Neural cell (in vitro differentiated cells): Measurements from ENCODE around the gene REC114. TPM values are rescaled to one million over a fixed set of nuclear protein-coding genes. Genes with fewer than 3 reads are reported as not detected.

Experiments used
- H2AFZ ChIP-seq: fragments of 200-600, 300-800 bp; sonication (generic), shearing (Covaris generic); 2 replicates; pipeline ENCODE4 v1.6.0; 2014; ENCODE audit warnings: low read depth, mild to moderate bottlenecking, antibody characterized with exemption, low read length, moderate library complexity
- H3F3A ChIP-seq: fragments of 200-600 bp; shearing (Covaris generic); 2 replicates; pipeline ENCODE4 v1.6.1; 2016; ENCODE audit warnings: mild to moderate bottlenecking, moderate library complexity, mixed read lengths, antibody characterized with exemption, low read length; ENCODE audit not compliant: insufficient read depth, poor library complexity, severe bottlenecking
- H3K27ac ChIP-seq: fragments of 200-600, 300-800 bp; sonication (generic), shearing (Covaris generic); 2 replicates; pipeline ENCODE4 v1.5.1; 2014; ENCODE audit warnings: mild to moderate bottlenecking, low read length, moderate library complexity
- H3K27me3 ChIP-seq: fragments of 300-800, 200-600 bp; sonication (generic), shearing (Covaris generic); 2 replicates; pipeline ENCODE4 v1.6.0; 2014; ENCODE audit warnings: mild to moderate bottlenecking, low read depth, low read length, moderate library complexity; ENCODE audit not compliant: insufficient read depth
- H3K36me3 ChIP-seq: fragments of 300-800, 200-600 bp; sonication (generic), shearing (Covaris generic); 2 replicates; pipeline ENCODE4 v1.5.1; 2014; ENCODE audit warnings: mild to moderate bottlenecking, antibody characterized with exemption, low read length, moderate library complexity; ENCODE audit not compliant: insufficient read depth
- H3K4me2 ChIP-seq: fragments of 300-800, 200-600 bp; sonication (generic), shearing (Covaris generic); 2 replicates; pipeline ENCODE4 v1.6.0; 2014; ENCODE audit warnings: mild to moderate bottlenecking, low read length
- H3K4me3 ChIP-seq: fragments of 300-800, 200-600 bp; sonication (generic), shearing (Covaris generic); 2 replicates; pipeline ENCODE4 v1.5.1; 2014; ENCODE audit warnings: mild to moderate bottlenecking, low read length, moderate library complexity
- H3K79me2 ChIP-seq: fragments of 200-600 bp; shearing (Covaris generic); replicated peaks from 2 replicates; pipeline ENCODE4 v1.6.0; 2014; ENCODE audit warnings: mild to moderate bottlenecking, low read length, moderate library complexity; ENCODE audit not compliant: insufficient read depth
- H3K9ac ChIP-seq: fragments of 300-800, 200-600 bp; sonication (generic), shearing (Covaris generic); 2 replicates; pipeline ENCODE4 v1.6.1; 2016; ENCODE audit warnings: mild to moderate bottlenecking, low read length, mixed read lengths
- H3K9me2 ChIP-seq: fragments of 200-600 bp; shearing (Covaris generic); 2 replicates; pipeline ENCODE4 v1.6.1; 2016; ENCODE audit warnings: mild to moderate bottlenecking, low read length, mixed read lengths; ENCODE audit not compliant: insufficient read depth
- H3K9me3 ChIP-seq: fragments of 200-600, 300-800 bp; sonication (generic), shearing (Covaris generic); 2 replicates; pipeline ENCODE4 v1.6.1; 2016; ENCODE audit warnings: mild to moderate bottlenecking, mixed run types, low read length, moderate library complexity, mixed read lengths
- H4K20me1 ChIP-seq: fragments of 200-600 bp; shearing (Covaris generic); 2 replicates; pipeline ENCODE4 v1.6.1; 2016; ENCODE audit warnings: mild to moderate bottlenecking, mixed run types; ENCODE audit not compliant: insufficient read depth
- CTCF ChIP-seq: fragments of 450-650 bp; IDR thresholded peaks from 2 replicates; pipeline ENCODE4 v1.5.1; 2014; ENCODE audit warnings: antibody characterized with exemption, mild to moderate bottlenecking, moderate library complexity; ENCODE audit not compliant: poor library complexity, severe bottlenecking
- EP300 ChIP-seq: fragments of 450-650 bp; conservative IDR thresholded peaks from 2 replicates; pipeline ENCODE4 v1.6.1; 2014; ENCODE audit warnings: antibody characterized with exemption, mild to moderate bottlenecking, moderate library complexity; ENCODE audit not compliant: poor library complexity, severe bottlenecking
- EZH2 ChIP-seq: fragments of 200-600, 300-800 bp; shearing (Covaris generic), sonication (generic); IDR thresholded peaks from 2 replicates; pipeline ENCODE4 v1.6.1; 2014; ENCODE audit warnings: antibody characterized with exemption, low read length, borderline replicate concordance, mild to moderate bottlenecking; ENCODE audit not compliant: insufficient read depth, poor library complexity, severe bottlenecking
- MXI1 ChIP-seq: fragments of 450-650 bp; conservative IDR thresholded peaks from 2 replicates; pipeline ENCODE4 v1.6.1; 2014; ENCODE audit warnings: antibody characterized with exemption, mild to moderate bottlenecking; ENCODE audit not compliant: poor library complexity, severe bottlenecking
- POLR2AphosphoS5 ChIP-seq: IDR thresholded peaks from 2 replicates; pipeline ENCODE4 v1.6.1; 2012
- RAD21 ChIP-seq: fragments of 450-650 bp; conservative IDR thresholded peaks from 2 replicates; pipeline ENCODE4 v1.6.1; 2014; ENCODE audit warnings: antibody characterized with exemption, mild to moderate bottlenecking, moderate library complexity
- SMC3 ChIP-seq: fragments of 450-650 bp; conservative IDR thresholded peaks from 2 replicates; pipeline ENCODE4 v1.6.1; 2014; ENCODE audit warnings: antibody characterized with exemption, mild to moderate bottlenecking, moderate library complexity; ENCODE audit not compliant: poor library complexity
- TAF1 ChIP-seq: IDR thresholded peaks from 2 replicates; pipeline ENCODE4 v1.6.1; 2012; ENCODE audit warnings: low read depth
- polyA plus RNA-seq: library from polyadenylated mRNA; depleted of rRNA; stranded (reverse); fragments of >200 nt; gene quantifications from 2 replicates; pipeline ENCODE4 v1.2.3, GENCODE V29; 2014
- TF ChIP-seq, protein P1 (sequence below): IDR thresholded peaks from 2 replicates; pipeline ENCODE4 v1.6.1; 2012; ENCODE audit warnings: borderline replicate concordance

Gene REC114
- polyA plus RNA-seq, 1 donor from 2014 or later, result not detected

GRCh38 chr15:73504885-73505284 lies 61.9 kb downstream of the REC114 start:
- no peaks in the 10 kb centered on the region for H3F3A ChIP-seq
- no peaks in the 10 kb centered on the region for H3K79me2 ChIP-seq
- no peaks in the 10 kb centered on the region for H3K9me3 ChIP-seq
- TF ChIP-seq, protein P1, sequence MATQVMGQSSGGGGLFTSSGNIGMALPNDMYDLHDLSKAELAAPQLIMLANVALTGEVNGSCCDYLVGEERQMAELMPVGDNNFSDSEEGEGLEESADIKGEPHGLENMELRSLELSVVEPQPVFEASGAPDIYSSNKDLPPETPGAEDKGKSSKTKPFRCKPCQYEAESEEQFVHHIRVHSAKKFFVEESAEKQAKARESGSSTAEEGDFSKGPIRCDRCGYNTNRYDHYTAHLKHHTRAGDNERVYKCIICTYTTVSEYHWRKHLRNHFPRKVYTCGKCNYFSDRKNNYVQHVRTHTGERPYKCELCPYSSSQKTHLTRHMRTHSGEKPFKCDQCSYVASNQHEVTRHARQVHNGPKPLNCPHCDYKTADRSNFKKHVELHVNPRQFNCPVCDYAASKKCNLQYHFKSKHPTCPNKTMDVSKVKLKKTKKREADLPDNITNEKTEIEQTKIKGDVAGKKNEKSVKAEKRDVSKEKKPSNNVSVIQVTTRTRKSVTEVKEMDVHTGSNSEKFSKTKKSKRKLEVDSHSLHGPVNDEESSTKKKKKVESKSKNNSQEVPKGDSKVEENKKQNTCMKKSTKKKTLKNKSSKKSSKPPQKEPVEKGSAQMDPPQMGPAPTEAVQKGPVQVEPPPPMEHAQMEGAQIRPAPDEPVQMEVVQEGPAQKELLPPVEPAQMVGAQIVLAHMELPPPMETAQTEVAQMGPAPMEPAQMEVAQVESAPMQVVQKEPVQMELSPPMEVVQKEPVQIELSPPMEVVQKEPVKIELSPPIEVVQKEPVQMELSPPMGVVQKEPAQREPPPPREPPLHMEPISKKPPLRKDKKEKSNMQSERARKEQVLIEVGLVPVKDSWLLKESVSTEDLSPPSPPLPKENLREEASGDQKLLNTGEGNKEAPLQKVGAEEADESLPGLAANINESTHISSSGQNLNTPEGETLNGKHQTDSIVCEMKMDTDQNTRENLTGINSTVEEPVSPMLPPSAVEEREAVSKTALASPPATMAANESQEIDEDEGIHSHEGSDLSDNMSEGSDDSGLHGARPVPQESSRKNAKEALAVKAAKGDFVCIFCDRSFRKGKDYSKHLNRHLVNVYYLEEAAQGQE, result no peak
- no peak for TF ChIP-seq CTCF
- no peak for TF ChIP-seq POLR2AphosphoS5
- no peak for TF ChIP-seq EP300
- TF ChIP-seq EZH2, result no peak
- TF ChIP-seq RAD21, result no peak
- no peak for TF ChIP-seq TAF1
- no peak for TF ChIP-seq SMC3
- no peak for TF ChIP-seq MXI1
- H3K4me2 ChIP-seq, result no peak overlapping the region
- H2AFZ ChIP-seq, result no peak overlapping the region
- no peaks in the 10 kb centered on the region for H3K36me3 ChIP-seq
- no peak overlapping the region for H3K9ac ChIP-seq
- no peak overlapping the region for H3K4me3 ChIP-seq
- no peaks in the 10 kb centered on the region for H4K20me1 ChIP-seq
- no peak overlapping the region for H3K27ac ChIP-seq
- no peaks in the 10 kb centered on the region for H3K9me2 ChIP-seq
- H3K27me3 ChIP-seq, result no peaks in the 10 kb centered on the region

DNA sequence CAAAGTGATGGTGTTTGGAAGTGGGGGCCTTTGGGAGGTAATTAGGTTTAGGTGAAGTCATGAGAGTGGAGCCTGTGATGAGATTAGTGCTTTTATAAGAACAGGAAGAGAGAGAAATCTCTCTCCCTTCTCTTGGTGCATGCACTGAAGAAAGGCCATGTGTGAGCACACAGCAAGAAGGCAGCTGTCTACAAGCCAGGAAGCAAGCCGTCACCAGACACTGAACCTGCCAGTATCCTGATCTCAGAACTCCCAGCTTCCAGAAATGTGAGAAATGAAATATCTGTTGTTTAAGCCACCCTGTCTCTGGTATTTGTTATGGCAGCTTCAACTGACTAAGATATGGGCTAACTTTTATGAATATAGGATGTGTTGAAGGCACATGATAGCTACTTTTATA lies 72.6 kb downstream of the REC114 start:
- Histone ChIP-seq H3K36me3 (no peaks in the 10 kb centered on the region), H4K20me1 (no peaks in the 10 kb centered on the region), H3K9ac (no peak overlapping the region), H3F3A (no peaks in the 10 kb centered on the region), H3K79me2 (no peaks in the 10 kb centered on the region), H2AFZ (no peak overlapping the region), H3K4me2 (no peak overlapping the region), H3K27me3 (no peaks in the 10 kb centered on the region), H3K9me2 (no peaks in the 10 kb centered on the region), H3K27ac (no peak overlapping the region), H3K9me3 (no peaks in the 10 kb centered on the region), H3K4me3 (no peak overlapping the region)
- no peak for TF ChIP-seq RAD21
- TF ChIP-seq SMC3, result no peak
- TF ChIP-seq MXI1, result no peak
- no peak for TF ChIP-seq TAF1
- TF ChIP-seq EZH2, result no peak
- TF ChIP-seq EP300, result no peak
- TF ChIP-seq POLR2AphosphoS5, result no peak
- TF ChIP-seq, protein P1, result no peak
